ENCODE results near the gene EWSR1.

DNA sequence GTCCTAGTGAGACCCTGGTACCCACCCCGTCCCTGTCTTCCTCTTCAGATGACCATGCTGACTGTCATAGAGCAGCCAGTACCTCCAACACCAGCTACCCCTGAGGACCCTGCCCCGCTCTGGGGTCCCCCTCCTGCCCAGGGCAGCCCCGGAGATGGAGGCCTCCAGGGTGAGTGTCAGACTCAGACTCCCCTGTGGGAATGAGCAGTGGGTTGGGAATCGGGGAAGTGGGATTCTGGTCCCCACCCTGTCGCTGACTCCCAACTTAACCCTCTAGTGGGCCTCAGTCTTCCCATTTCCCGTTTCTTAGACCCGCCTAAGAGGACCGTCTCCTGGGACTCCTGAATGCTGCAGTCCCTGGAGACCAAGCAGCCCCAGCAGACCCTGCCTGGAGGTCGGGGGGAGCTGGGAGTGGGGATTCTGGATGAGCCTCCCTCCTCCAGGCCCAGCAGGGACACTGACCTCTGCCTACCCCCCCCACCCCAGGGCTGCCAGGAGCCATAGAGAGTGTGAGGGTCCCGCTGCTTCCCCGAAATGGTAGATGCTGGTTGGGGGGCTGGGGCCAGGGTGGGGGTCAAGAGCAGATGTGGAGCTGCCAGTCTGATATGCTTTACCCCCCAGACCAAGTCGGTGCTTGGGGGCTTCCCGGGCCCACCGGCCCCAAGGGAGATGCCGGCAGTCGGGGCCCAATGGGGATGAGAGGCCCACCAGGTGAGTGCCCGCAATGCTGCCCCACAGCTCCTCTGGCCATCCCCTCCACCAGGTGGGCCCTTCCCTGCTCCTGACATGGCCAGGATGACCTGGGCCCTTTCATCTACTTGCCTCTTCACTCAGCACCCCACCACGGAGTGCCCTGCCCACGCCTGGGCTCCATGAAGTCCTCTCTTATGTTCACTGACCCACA is 36.8 kb upstream of the EWSR1 start:
- TF ChIP-seq POLR2A (IDR thresholded peaks at IDR 0.05; ENCODE audit: low read length) (no peak), GATA1 (IDR thresholded peaks at IDR 0.05; ENCODE audit: low read depth, low read length) (no peak)

All from erythroblast (primary cell).